GM21786 (cell line): Measurements from ENCODE around the gene FAM43B.
"Not testable (repeated sequence)": the region's sequence is repeated elsewhere in the genome, so short reads cannot be mapped to it uniquely, and the experiment has no call there.

ENCODE experiments used
- ATAC-seq: cut with Tn5 transposase; IDR thresholded peaks from one replicate; pipeline ENCODE4 v1.9.1; 2021; ENCODE audit not compliant: unreplicated experiment

Gene FAM43B, protein sequence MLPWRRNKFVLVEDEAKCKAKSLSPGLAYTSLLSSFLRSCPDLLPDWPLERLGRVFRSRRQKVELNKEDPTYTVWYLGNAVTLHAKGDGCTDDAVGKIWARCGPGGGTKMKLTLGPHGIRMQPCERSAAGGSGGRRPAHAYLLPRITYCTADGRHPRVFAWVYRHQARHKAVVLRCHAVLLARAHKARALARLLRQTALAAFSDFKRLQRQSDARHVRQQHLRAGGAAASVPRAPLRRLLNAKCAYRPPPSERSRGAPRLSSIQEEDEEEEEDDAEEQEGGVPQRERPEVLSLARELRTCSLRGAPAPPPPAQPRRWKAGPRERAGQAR

DNA sequence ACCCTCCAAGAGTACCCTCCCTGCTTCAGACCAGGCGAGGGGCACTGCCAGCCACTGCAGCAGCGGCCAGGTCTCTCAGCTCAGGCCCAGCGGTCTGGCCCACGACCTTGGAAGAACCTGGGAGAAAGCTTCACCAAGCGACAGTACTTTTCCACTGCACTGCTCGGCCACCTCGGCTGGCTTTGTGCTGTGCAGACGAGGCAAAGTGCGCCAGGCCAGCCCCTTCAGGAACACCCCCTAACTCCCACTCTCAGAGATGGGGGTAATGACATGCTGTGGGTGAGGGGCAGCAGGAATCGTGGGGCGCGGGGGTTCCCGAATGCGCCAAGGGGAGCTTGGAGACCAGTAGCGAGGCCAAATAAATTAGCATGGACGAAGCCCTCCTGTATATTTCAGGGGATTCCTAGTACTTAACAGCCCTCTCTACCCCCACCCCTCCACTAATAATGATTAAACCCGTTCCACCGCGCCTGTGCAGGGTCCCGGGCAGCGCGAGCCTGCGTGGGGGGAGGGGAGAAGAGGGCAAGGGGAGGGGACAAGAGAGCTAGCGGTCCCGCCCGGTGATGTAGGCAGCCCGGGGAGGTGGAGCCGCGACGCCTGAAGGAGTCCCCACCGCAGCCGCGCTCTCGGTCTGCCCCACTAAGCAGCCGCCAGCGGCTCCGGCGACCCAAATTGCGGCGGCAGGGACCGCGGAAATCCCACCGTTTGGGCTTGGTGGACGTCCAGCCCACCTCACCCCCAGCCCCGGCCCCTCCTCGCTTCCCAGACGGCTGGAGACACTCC lies at the start of gene FAM43B:
Gene FAM43B (plus strand): TSS at position 629 of the 783 bp plus-strand sequence. CDS start 401 bp downstream, outside the sequence.
- ATAC-seq = no peak

DNA sequence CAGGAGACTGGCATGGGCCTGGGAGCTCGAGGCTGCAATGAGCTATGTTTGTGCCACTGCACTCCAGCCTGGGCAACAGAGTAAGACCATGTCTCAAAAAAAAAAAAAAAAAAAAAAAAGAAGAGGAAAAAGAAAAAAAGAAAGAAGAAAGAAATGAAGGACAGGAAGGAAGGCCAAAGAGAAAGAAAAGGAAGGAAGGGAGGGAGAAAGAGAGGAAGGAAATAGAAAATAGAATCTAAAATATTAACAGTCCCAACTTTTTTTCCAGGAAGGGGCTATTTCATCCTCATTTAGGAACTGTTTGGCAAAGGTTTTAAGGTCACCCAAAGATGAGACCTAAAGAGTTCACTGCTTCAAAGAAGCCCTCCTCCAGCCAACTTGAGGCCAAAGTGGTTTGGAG lies 46.9 kb upstream of the FAM43B start:
- ATAC-seq = no peak

DNA sequence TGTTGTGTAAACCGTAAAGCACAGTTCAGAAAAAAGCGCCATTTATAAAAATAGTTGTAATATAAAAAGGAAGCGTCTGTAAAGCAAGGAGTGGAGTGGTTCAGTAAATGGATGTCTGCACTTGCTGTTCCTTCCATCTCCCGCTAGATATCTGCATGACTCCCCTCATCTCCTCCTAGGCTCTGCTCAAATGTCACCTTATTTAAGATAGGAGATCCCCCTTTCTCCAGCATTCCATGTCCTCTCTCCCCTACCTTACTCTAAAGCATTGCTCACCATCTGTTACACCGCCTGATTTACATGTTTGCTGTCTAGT lies 45.2 kb upstream of the FAM43B start:
- ATAC-seq = no peak

DNA sequence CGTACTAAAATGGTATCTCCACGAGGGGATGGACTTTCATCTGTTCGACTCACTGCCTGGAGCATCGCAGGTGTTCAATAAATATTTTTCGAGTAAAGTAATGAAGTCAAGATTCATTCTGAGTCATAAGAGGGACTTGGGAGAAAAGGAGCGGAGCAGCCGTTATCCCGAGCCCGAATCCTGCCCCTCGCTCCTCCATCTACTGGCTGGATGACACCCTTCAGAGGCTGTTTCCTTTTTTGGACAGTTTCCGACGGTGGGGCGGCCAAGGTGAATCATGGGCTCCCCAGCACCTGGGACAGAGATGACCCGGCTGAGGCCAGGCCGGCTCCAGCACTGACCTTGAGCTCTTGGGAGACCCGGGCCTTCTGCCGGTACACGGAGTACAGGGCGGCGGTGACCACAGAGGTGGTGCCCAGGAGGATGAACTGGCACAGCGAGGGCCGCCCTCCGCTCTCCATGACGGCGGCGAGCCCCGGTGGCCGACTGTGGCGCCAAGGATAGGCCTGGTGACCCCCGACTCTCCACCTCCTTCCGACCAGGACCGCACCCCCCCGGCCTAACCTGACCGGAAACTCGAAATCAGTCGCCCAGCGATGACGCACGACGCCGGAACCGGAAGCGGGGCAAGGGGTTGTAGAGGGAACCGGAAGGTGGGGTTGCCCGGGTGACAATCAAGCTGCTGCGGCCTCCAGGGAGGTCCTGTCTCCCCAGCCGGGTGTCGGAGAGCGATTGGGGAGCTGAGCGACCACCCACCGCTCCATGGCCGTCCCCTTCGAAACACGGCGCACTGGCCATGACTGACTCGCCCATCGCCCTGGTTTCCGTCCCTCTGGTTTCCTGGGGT lies 44.6 kb upstream of the FAM43B start, which contains the start of gene MUL1:
Gene MUL1 (minus strand): TSS at position 588 of the 847 bp plus-strand sequence. CDS start 127 bp downstream, at position 461.
- ATAC-seq = peak; percentile 91

DNA sequence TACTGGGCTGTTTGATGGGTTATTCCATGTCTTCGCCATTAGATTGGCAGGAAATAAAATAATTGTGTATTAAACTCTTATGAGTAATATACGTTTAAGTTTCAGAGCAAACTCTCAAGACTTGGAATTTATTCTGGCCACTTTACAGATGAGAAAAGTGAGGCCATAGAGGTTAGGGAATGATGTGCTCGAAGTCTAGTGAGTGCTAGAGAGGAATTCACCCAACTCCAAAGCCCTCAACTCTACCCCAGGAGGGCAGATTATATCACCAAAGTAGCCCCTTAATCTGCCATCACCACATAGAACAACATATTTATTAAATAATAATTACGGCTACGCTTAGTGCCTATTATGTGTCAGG lies 44.0 kb upstream of the FAM43B start:
- ATAC-seq = no peak

DNA sequence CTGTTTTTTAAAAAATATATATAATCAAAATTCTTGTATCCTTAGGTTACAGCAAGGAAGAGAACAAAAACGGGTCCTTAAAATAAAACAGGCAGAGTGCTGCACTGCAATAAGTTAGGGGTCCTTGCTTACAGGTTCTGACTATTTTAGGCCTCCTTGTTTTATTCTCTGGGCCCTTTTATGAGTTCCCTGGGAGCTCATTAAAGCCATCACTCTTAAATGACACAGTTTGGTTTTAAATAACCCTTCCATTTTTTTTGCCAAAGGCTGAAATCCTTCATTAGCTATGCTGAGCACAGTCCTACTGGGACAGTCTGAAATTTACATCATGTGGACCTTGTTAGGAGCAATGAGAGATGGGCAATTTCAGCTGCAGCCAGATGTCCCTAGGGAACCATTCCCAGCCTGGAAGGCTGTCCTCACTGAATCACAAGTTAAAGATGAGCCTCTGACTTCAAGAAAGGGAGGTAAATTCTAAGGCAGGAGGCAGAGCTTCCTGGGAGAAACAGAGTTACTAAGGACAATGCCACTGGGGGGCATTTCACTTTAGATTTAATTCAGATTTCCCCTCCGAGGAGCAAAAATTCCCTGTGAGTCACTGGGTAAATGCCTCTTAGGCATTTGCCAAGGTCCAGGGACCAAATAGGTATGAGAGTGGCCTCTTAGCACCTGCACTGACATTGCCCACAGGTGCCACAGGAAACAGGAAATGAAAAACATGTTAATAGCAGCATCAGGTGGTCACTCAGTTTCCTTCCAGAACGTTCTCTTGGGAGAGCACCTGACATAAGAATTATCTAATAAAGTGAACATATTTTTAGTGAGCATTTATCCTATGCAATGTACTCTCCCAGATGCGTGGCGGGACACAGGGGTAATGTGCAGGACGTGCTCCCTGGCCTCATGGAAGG lies 40.6 kb upstream of the FAM43B start:
- no peak for ATAC-seq

DNA sequence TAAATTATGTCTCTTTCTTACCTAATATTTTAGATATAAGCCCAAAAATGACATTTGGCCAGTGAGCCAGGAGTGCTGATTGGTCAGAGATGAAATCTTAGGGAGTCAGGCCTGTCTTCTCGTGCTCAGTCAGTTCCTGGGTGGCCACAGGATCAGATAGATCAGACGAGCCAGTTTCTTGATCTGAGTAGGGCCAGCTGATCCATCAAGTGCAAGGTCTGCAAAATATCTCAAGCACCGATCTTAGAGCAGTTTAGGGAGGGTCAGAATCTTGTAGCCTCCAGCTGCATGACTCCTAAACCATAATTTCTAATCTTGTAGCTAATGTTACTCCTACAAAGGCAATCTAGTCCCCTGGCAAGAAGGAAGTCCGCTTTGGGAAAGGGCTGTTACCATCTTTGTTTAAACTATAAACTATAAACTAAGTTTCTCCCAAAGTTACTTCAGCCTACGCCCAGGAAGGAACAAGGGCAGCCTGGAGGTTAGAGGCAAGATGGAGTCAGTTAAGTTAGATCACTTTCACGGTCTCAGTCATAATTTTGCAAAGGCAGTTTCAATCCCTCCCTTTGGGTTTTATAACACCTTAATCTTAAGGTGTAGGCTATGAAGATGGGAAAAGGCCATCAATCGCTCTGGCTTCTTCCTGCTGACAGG lies 32.6 kb upstream of the FAM43B start:
- ATAC-seq = not testable (repeated sequence)

DNA sequence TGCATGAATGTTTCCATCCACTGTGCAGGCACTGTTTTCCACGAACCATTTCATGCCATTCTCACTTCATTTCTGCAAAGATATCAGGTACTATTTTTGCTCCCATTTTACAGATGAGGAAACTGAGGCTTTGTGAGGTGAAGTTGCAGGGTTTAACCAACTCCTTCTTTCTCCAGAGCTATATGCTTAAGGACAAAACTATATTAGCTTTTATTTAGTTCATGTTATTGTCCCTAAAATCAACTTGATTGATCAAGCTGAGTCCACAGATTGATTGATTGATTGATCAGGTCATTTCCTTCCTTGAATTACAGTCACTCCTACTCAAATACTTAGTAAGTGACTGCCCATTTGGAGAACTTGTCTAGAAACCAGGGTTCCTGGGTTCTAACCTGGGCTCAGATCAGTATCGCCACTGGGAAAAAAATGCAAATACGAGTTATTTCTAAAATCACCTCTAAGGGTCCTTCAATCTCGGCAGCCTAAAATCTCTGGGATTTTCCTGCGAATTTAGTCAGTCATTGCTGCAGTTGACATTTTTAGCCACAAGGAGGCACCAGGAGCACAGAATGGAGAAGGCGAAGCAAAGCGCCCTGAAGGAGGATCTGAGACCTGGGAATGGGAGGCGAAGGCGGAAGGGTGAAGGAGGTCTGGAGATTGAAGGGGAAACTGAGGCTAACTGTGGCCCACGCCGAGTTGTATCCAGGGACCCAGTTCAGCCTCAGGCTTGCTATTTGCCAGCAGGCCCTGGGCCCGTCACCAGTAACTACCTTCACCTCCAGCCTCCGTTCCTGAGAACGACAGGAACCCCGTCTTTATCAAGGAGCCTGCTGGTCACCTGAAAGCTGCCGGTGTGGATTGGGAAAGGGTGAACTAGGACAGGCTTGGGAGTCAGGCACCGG lies 30.2 kb upstream of the FAM43B start:
- no peak for ATAC-seq

DNA sequence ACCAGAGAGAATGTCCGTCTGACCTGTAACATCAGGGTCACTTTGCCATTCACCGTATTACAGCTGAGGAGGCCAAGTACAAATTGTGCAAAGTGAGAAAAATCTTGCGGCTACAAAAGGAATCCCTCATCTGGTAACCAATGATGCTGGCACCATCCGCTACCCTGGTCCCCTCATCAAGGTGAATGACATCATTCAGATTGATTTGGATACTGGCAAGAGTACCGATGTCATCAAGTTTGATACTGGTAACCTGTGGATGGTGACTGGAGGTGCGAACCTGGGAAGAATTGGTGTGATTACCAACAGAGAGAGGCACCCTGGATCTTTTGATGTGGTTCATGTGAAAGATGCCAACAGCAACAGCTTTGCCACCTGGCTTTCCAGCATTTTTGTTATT lies 26.1 kb upstream of the FAM43B start:
- ATAC-seq = no peak

DNA sequence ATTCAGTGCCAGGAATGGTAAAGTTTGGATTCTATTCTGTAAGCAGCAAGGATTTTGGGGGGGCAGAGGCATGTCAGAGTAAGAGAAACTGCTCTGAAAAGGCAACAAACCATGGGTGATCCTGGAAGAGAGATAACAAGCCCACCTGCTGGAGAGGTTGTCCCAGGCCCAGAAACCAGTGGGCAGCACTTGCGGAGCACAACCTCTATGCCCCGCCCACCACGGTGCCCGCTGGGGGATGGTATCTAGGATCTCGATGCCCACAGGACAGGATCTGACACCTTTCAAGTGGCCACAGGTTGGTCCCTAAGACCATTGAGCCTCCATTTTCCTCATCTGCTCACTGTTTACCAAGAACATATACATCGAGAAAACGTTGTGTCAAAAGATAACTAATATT lies 24.2 kb upstream of the FAM43B start:
- no peak for ATAC-seq

DNA sequence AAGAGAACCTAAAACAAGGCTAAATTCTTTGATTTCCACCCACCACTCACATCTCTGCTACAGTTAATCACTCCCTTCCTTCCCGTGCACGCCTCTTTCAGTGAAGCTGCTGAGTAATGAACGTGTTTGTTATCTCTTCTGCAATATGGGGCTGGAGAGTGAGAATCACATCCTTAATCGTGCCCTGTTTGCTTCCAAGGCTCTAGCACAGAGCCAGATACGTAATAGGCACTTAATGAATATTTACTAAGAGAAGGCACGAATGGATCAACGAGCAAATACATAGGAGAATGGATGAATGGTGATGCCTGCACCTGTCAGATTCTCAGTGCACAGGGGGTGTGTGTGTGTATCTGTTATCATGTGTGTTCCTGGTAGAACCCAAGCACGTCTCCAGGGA lies 22.1 kb upstream of the FAM43B start:
- no peak for ATAC-seq

DNA sequence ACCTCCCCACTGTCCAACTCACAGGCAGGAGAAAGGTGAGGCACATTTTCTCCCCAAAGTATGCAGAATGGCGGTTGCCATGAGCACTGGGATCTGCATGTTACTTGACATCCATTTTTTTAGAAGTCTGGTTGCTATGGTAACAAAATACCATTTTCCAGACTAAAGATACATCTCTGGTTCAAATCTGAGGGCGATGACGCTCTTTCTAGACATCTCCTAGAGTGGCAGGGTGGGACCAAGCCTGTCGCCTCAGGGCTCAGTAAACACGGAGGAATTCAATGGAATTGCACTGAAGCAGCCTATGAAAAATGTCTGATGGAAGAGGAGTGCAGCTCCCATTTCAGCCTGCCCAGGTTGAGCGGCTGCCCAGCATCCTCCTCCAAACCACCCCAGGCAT lies 21.5 kb upstream of the FAM43B start:
- ATAC-seq = no peak

DNA sequence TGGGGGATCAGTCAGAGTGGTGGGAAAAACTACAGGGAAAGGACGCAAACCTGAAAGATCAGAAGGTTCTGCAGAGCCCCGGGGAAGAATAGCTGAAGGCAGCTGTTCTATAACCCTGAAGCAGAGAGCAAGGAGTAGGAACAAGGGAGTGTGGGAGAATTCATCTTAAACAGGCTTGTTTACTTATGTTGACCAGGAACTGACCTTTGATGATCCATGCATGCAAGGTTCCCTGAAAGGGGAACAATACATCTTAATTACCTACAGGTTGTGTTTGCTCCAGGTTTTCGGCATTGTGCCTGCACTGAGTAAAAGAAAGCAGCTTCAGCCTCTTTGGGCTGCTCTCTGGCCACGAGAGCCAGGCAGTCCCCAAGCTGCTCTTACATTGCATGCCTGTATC lies 18.7 kb upstream of the FAM43B start:
- no peak for ATAC-seq

DNA sequence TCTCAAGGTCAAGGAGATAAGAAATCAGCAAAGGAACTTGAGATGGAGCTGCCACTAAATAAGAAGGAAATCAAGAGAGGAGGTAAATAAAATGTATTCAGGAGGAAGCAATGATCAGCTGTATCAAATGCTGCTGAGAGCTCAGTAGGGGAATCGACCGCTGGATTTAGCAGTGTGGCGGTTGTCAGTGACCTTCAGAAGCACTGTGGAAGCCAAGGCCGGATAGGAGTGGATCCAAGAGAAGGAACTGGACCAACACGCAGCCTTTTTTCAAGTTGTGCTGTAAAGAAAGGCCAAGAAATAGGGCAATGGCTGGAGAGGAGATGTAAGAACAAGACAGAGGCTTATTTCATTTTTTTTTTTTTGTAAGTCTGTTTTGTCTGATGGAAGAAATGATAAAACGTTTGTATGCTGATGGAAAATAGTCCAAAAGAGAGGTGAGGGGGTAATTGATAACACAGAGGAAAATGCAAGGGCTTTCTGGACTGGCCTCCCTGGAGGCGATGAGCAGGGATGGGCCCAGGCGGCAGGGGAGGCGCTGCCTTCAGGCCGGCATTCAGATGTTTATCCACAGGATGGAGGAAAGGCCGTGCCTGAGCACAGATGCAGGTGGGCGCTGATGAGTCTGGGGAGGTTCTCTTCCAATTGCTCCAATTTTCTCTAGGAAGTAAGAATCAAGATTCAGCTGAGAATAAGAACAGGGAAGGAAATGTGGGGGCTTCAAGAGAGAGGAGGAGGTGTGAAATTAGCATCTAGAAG lies 17.5 kb upstream of the FAM43B start:
- no peak for ATAC-seq

DNA sequence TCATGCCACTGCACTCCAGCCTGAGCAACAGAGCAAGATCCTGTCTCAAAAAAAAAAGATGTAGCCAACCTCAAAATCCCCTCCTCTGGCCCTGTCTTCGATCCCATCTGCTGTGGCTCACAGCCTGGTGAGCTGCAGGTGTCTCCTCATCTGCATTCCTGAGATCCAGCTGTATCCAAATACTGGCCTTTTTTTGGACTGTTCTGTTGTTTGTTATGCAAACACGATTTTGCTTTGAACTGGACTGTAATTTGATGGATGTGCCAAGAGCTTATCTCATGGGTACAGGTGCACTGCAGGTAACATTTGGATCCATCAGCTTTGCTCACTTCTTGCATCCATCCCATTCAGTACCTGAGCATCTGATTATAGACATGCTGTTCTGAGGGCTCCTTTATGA lies 14.1 kb upstream of the FAM43B start:
- no peak for ATAC-seq

DNA sequence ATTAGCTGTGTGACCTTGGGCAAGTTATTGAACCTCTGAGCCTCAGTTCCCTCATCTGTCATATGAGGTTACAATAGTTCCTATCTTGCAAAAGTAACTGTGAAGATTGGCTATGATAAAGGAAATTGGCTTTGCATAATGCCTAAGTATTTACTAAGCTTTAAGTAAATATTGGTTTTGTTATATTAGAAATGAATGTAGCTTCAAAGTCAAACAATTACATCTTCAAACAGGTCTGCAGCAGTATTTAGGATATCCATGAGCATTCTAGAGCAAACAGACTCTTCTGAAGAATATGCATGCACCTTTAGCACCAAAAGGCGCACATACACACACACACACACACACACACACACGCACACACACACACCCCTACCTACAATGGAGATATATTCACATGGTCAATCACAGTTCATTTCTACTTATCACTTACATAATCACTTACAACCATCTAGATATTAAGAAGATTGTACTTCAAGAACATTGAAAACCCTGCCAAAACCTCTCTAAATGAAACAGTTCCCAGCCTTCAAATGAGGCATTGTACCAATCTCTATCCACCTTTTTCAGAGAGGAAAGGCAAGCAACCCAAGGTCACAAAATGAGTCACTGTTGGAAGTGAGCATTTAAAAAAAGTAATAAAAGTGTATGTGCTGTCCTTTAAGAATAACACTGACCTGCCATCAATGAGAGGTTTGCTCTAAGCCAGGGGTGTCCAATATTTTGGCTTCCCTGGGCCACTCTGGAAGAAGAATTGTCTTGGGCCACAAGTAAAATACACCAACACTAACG lies 13.4 kb upstream of the FAM43B start:
- no peak for ATAC-seq

DNA sequence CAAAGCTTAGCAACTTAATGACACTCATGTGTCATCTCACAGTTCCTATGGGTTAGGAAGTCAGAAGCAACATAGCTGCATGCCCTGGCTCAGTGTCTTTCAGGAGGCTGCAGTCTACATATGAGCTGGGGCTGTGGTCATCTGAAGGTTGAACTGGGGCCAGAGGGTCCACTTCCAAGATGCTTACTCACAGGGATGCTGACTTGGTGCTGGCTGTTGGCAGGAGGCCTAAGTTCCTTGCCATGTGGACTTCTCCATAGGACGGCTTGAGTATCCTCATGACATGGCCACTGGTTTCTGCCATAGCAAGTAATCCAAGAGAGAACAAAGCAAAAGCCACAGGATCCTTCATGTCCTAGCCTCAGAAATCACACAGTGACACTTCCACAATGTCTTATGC lies 12.1 kb upstream of the FAM43B start:
- ATAC-seq = no peak

DNA sequence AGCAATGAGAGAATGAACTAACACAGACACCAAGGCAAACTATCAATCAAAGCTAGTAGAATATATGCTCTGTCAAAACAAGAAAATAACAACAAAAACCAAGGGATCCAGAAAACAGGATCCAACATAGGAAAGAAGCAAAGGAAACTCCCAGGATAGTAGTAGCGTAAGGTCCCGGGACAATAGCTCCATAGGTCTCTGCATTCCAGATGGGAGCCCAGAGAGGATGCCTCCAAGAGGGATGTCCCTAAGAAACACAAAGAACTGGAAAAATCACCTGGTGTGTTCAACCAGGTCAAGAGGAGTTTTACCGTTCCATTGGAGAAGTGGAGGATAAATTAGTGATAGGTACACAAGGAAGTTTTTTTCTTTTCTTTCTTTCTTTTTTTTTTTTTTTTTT lies 5.7 kb upstream of the FAM43B start:
- no peak for ATAC-seq
